Type B pancreatic cell (in vitro differentiated cells): Measurements from ENCODE around the gene JAKMIP1. TPM values are rescaled to one million over a fixed set of nuclear protein-coding genes. Genes with fewer than 3 reads are reported as not detected.
A peak's percentile ranks its signal among the peaks of the same experiment; 100 is the strongest.

Experiments used
- DNase-seq: peaks from one replicate; pipeline ENCODE4 v3.0.0; 2021; ENCODE audit warnings: mixed read lengths; ENCODE audit not compliant: unreplicated experiment; ENCODE audit errors: extremely low spot score
- H3K27ac Mint-ChIP-seq: 2 replicates; pipeline ENCODE4 v1.8.0; 2021; ENCODE audit warnings: mild to moderate bottlenecking, mixed read lengths
- H3K27me3 Mint-ChIP-seq: 2 replicates; pipeline ENCODE4 v1.8.0; 2021; ENCODE audit warnings: mixed read lengths
- H3K36me3 Mint-ChIP-seq: 2 replicates; pipeline ENCODE4 v1.8.0; 2021; ENCODE audit warnings: mixed read lengths
- H3K4me1 Mint-ChIP-seq: one replicate; pipeline ENCODE4 v1.8.0; 2021; ENCODE audit warnings: mixed read lengths; ENCODE audit not compliant: unreplicated experiment
- H3K4me3 Mint-ChIP-seq: 2 replicates; pipeline ENCODE4 v1.8.0; 2021; ENCODE audit warnings: mild to moderate bottlenecking, mixed read lengths
- H3K9me3 Mint-ChIP-seq: 2 replicates; pipeline ENCODE4 v1.8.0; 2021; ENCODE audit warnings: mixed read lengths
- CTCF ChIP-seq: fragments of 200-600 bp; sonication (generic); conservative IDR thresholded peaks from 2 replicates; pipeline ENCODE4 v1.5.0; 2021; ENCODE audit warnings: antibody characterized with exemption, mild to moderate bottlenecking
- long read RNA-seq: library from polyadenylated mRNA; unstranded; transcript quantifications from one replicate; pipeline ENCODE4 v2.0.0, GENCODE V29; 2020
- total RNA-seq: library from RNA; stranded (reverse); gene quantifications from 2 replicates; pipeline ENCODE4 v1.2.1, GENCODE V29; 2021; ENCODE audit warnings: low replicate concordance

JAKMIP1 gene
- total RNA-seq: 0.89 and 2.0 TPM in 2 replicates
- long read RNA-seq, partial matches to known transcripts: 0 of 2 reads
- long read RNA-seq, other reads (novel, unspliced or antisense): 0 of 2 reads

DNA sequence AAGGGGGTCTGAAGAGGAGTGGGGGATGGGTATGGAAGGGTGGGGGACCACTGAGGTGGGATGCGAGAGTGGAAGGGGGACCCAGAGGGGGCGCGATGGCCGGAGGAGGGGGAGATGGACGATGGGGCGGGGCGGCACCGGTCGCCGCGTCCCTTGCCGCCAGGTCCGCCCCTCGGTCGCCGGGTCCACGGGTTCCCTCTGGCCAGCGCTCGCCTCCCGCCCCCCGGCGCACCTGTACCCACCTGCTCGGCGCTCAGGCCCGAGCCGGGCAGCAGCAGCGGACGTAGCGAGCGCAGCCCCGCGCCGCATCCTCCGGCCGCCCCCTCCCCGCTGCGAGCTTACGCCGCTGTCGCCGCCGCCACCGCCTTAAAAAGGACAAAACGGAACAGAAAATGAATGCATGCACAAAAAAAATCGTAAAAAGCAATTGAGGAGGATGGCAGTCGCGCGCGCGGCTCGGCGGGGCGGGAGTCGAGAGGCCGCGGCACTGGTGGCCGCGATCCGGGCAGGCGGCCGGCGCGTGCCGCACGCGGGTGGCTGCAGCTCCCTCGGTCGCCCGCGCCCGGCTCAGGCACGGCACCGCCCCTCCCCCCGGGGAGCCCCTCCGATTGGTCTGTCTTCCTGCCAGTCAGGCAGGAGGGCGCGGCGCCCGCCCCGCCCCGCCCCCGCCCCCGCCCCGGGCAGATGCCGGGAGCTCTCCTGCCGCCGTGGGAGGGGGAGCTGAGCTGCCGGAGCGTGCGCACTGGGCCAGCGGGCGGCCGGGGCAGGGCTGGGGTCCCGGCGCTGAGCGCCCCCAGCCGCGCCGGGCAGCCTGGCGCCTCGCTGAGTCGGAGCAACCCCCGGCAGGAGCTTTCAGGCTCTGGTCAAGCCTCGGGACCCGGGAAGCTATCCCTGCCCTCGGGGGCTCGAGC lies at the start of gene JAKMIP1:
Gene JAKMIP1, minus strand, starts transcription at position 539 of the 911 bp plus-strand sequence. CDS start 87,699 bp downstream, outside the sequence.
- peak within 1 kb of the TSS; percentile 81 for H3K4me3 Mint-ChIP-seq
- peaks cover 4% of the 10 kb centered on the region for H3K36me3 Mint-ChIP-seq
- DNase-seq: peak; percentile 89
- peaks cover 70% of the 10 kb centered on the region for H3K27me3 Mint-ChIP-seq
- no peaks in the 10 kb centered on the region for H3K4me1 Mint-ChIP-seq
- H3K9me3 Mint-ChIP-seq: peaks cover 9% of the 10 kb centered on the region
- no peak within 1 kb of the TSS for H3K27ac Mint-ChIP-seq
- no peak for TF ChIP-seq CTCF

DNA sequence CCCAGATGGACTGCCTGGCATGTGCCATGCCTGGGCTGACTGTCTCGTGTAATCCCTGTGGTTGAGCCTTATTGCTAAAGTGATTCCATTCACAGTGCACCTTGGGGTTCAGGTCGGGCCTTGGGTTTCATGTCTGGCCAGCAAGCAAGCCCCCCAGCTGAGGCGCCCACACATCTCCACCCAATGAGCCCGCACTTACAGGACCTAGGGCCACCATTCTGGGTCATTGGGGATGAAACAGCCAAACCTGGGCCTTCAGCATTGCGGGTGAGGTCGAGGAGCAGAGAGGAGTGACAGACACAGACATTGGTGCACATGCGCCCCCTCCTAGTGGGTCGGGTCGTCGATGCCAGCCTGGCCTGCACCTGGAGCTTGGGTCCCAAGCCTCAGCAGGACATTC lies 48.0 kb upstream of the JAKMIP1 start:
- DNase-seq: no peak
- Mint-ChIP-seq H3K4me1 (no peaks in the 10 kb centered on the region), H3K36me3 (no peaks in the 10 kb centered on the region), H3K4me3 (no peak overlapping the region), H3K9me3 (no peaks in the 10 kb centered on the region), H3K27ac (no peak overlapping the region), H3K27me3 (peaks cover 56% of the 10 kb centered on the region)
- no peak for TF ChIP-seq CTCF

DNA sequence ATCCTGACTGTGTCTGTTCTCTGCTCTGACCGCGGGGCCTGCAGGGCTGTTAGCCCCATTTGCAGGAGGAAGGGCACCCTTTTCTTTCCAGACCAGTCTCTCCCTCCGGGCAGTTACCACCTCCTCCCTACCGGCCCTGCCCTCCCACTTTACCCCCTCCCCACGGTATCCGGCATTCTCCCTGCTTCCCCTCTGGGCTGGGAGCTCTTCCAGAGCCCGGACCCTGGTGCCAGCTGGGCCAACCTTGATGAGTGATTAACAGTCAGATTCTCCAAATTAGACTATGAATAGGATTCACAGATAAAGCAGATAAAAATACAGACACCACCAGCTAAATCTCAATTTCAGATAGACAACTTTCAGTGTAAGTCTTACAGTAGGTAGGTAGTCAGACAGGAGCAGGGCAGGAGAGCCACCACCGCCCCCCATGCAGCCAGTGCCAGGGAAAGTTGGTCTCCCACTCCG lies 45.9 kb upstream of the JAKMIP1 start:
- no peaks in the 10 kb centered on the region for H3K9me3 Mint-ChIP-seq
- peaks cover 62% of the 10 kb centered on the region for H3K27me3 Mint-ChIP-seq
- H3K27ac Mint-ChIP-seq: no peak overlapping the region
- no peaks in the 10 kb centered on the region for H3K36me3 Mint-ChIP-seq
- H3K4me3 Mint-ChIP-seq: no peak overlapping the region
- no peak for DNase-seq
- no peaks in the 10 kb centered on the region for H3K4me1 Mint-ChIP-seq
- no peak for TF ChIP-seq CTCF

GRCh38 chr4:6245246-6246169 lies 45.2 kb upstream of the JAKMIP1 start:
- DNase-seq: no peak
- Mint-ChIP-seq H3K27ac (no peak overlapping the region), H3K4me1 (no peaks in the 10 kb centered on the region), H3K27me3 (peaks cover 58% of the 10 kb centered on the region), H3K36me3 (no peaks in the 10 kb centered on the region), H3K9me3 (no peaks in the 10 kb centered on the region), H3K4me3 (peak overlapping the region; percentile 18)
- no peak for TF ChIP-seq CTCF

DNA sequence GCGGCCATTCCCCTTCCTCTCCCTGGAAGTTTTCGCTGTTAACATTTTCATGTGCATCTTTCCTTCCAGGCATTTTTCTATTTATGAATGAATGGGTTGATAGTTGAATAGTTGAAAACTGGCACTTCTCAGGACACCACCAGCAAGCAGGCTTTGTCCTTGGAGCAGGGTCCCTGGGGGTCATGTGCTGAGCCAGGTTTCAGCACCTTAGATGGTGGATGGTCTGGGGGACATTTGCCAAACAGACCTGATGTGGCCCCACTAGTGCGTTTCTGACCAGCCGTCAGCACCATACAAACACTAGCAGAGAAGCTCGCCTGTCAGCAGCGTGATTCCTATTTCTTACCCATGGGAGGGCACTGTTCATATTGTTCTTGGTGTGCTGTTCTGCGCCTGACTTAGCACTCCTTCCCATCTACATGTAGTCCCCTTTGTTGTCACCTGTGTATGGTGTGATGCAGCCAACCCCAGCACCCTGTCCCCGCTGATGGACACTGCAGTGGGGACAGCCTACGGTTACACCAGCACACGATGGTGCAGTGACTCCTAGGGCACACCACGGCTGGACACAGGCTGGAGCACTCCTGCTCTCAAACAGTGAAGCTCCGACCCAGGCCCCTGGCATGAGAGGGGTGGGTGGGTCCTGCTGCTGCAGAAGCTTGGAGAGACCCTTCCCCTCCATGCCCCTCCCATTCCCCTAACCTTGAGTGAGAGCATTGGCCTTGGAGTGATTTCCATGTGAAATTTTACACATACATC lies 42.1 kb upstream of the JAKMIP1 start:
- Mint-ChIP-seq H3K36me3 (no peaks in the 10 kb centered on the region), H3K4me1 (no peaks in the 10 kb centered on the region), H3K27me3 (peaks cover 30% of the 10 kb centered on the region), H3K4me3 (no peak overlapping the region), H3K27ac (no peak overlapping the region), H3K9me3 (no peaks in the 10 kb centered on the region)
- no peak for DNase-seq
- no peak for TF ChIP-seq CTCF
